Measurements from ENCODE around the gene TIMM9.

TIMM9 gene

GRCh38 chr14:58414845-58415244 lies 12.5 kb downstream of the TIMM9 start:
- Histone ChIP-seq H3K27ac (no peak overlapping the region), H3K4me3 (ENCODE audit: low read depth, low read length) (no peak overlapping the region), H3K9me3 (ENCODE audit: severe bottlenecking) (no peaks in the 10 kb centered on the region), H3K36me3 (peaks cover 72% of the 10 kb centered on the region), H3K27me3 (ENCODE audit: insufficient read depth, low read depth, severe bottlenecking) (no peaks in the 10 kb centered on the region)
- no peak for DNase-seq
- TF ChIP-seq, protein P1, sequence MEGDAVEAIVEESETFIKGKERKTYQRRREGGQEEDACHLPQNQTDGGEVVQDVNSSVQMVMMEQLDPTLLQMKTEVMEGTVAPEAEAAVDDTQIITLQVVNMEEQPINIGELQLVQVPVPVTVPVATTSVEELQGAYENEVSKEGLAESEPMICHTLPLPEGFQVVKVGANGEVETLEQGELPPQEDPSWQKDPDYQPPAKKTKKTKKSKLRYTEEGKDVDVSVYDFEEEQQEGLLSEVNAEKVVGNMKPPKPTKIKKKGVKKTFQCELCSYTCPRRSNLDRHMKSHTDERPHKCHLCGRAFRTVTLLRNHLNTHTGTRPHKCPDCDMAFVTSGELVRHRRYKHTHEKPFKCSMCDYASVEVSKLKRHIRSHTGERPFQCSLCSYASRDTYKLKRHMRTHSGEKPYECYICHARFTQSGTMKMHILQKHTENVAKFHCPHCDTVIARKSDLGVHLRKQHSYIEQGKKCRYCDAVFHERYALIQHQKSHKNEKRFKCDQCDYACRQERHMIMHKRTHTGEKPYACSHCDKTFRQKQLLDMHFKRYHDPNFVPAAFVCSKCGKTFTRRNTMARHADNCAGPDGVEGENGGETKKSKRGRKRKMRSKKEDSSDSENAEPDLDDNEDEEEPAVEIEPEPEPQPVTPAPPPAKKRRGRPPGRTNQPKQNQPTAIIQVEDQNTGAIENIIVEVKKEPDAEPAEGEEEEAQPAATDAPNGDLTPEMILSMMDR (IDR thresholded peaks at IDR 0.05; ENCODE audit: low read depth, low read length): no peak

DNA sequence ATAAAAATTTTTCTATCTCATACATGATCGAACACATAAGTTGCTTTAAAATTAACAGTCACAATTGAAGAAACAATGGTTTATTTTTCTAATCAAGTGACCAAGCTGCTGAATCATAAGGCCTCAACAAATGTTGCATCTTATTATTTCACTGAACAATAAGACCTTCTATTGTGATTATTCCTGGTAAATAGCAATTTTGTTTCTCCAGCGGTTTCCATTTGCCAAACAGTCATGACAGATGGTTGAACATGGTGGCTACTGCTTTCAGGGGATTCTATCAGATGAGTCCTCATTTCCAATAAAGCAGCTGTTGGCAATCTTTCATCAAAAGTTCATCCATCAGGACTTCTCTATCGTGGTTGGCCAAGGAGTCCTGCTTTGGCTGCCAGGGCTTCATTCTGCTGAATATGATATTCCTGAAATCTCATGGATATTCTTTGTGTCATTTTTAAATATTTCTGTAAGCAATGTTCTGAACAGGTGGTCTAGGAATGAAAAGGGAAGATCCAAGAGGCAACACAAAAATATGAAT lies 18.6 kb downstream of the TIMM9 start:
- DNase-seq: no peak
- H3K27ac ChIP-seq: no peak overlapping the region
- H3K4me3 ChIP-seq (ENCODE audit: low read depth, low read length): no peak overlapping the region
- TF ChIP-seq, protein P1 (IDR thresholded peaks at IDR 0.05; ENCODE audit: low read depth, low read length): no peak
- peaks cover 66% of the 10 kb centered on the region for H3K36me3 ChIP-seq
- no peaks in the 10 kb centered on the region for H3K27me3 ChIP-seq (ENCODE audit: insufficient read depth, low read depth, severe bottlenecking)
- H3K9me3 ChIP-seq (ENCODE audit: severe bottlenecking): no peaks in the 10 kb centered on the region

DNA sequence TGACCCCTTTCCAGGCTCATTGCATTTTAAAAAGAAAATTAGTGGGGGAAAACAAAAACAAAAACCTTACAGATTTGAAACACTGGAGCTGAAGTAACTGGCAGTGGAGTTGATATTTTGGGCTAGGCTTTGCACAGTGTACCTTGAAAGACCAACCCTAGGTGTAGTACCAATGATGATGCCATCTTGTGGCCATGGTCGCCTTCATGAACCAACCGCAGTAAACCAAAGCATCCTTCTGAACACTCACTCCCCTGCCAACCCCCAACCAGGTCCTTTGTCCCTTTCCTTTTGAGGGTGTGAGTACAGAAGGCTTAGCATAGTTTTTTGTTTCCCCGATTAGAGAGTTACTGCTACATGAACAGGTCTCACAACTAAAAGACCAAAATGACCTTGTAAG lies 25.7 kb downstream of the TIMM9 start:
- Histone ChIP-seq H3K36me3 (peaks cover 13% of the 10 kb centered on the region), H3K27me3 (ENCODE audit: insufficient read depth, low read depth, severe bottlenecking) (no peaks in the 10 kb centered on the region), H3K4me3 (ENCODE audit: low read depth, low read length) (no peak overlapping the region), H3K9me3 (ENCODE audit: severe bottlenecking) (no peaks in the 10 kb centered on the region), H3K27ac (no peak overlapping the region)
- TF ChIP-seq, protein P1 (IDR thresholded peaks at IDR 0.05; ENCODE audit: low read depth, low read length): no peak
- DNase-seq: no peak

GRCh38 chr14:58398895-58399294 lies 28.4 kb downstream of the TIMM9 start:
- H3K27me3 ChIP-seq (ENCODE audit: insufficient read depth, low read depth, severe bottlenecking): no peaks in the 10 kb centered on the region
- no peak overlapping the region for H3K4me3 ChIP-seq (ENCODE audit: low read depth, low read length)
- no peak overlapping the region for H3K27ac ChIP-seq
- DNase-seq: no peak
- no peaks in the 10 kb centered on the region; the same call in 1 of the 2 replicates for H3K36me3 ChIP-seq
- TF ChIP-seq, protein P1 (IDR thresholded peaks at IDR 0.05; ENCODE audit: low read depth, low read length): no peak
- no peaks in the 10 kb centered on the region for H3K9me3 ChIP-seq (ENCODE audit: severe bottlenecking)

- Histone ChIP-seq H3K4me3 (ENCODE audit: low read depth, low read length) (no peak overlapping the region), H3K36me3 (no peaks in the 10 kb centered on the region; the same call in 1 of the 2 replicates), H3K9me3 (ENCODE audit: severe bottlenecking) (no peaks in the 10 kb centered on the region), H3K27me3 (ENCODE audit: insufficient read depth, low read depth, severe bottlenecking) (no peaks in the 10 kb centered on the region), H3K27ac (no peak overlapping the region)
- TF ChIP-seq, protein P1 (IDR thresholded peaks at IDR 0.05; ENCODE audit: low read depth, low read length): no peak
- no peak for DNase-seq
Observed at GRCh38 chr14:58398495-58398894, 28.8 kb downstream of the TIMM9 start.

- H3K4me3 ChIP-seq (ENCODE audit: low read depth, low read length): no peak overlapping the region
- H3K27ac ChIP-seq: no peak overlapping the region
- no peaks in the 10 kb centered on the region for H3K9me3 ChIP-seq (ENCODE audit: severe bottlenecking)
- H3K27me3 ChIP-seq (ENCODE audit: insufficient read depth, low read depth, severe bottlenecking): no peaks in the 10 kb centered on the region
- H3K36me3 ChIP-seq: no peaks in the 10 kb centered on the region; the same call in 1 of the 2 replicates
- DNase-seq: no peak
- TF ChIP-seq, protein P1 (IDR thresholded peaks at IDR 0.05; ENCODE audit: low read depth, low read length): no peak
Observed at GRCh38 chr14:58397156-58397555, 30.2 kb downstream of the TIMM9 start.

Data from WERI-Rb-1 (cell line).